ENCODE measurements around the gene MUSK.

- TF ChIP-seq CTCF (IDR thresholded peaks at IDR 0.05) (no peak), EP300 (IDR thresholded peaks at IDR 0.05) (no peak)
These were observed 41.8 kb downstream of the MUSK start for GRCh38 chr9:110710420-110710819.
